ENCODE data around the gene STX1A. TPM values are rescaled to one million over a fixed set of nuclear protein-coding genes. Genes with fewer than 3 reads are reported as not detected.

The STX1A gene
- polyA plus RNA-seq, 2 of the 4 experiments (the other 2 are of a cell fraction): 49.2 to 81.7 TPM

DNA sequence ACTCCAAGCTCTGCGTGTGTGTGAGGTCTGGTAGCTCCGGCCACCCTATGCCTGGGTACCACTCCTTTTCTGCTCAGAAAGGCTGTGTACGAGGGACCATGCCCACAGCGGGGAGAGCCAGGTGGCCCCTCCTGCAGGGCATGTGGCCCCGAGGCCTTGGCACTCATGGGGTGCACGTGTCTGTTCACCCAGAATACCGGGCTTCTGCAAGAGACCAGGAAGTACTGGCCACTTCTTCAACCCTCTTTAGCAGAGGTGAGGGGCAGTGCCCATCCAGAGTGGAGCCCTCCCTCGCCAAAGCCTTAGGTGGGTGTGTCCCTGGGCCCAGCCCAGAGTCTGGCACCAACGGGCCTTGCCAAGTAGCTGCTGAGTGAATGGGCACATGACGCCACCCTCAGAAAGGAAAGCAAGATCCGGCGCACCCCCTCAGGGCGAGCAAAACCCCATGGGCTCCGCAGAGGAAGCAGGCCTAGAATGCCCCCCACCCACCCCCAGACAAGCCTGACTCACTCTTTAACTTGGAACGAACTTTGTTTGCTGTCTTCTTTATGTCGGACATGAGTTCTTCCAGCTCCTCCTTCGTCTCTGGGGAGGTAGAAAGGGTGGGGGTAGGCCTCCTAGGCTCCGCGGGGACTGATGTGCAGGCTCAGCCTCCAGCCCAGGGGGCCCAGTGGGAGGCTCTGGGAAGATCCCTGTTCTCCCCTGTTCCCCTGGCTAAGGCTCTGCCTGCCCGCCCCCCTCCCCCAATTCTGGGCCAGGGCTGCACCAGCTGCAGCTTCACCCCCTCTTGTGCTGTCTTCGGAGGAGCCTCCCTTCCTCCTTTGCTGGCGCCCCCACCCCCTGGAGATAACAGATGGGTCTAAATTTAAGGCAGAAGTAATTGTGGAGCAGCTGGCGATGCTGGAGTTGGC is 14.6 kb downstream of the STX1A start (continued):
- TF ChIP-seq CHD4 (IDR thresholded peaks at IDR 0.05; ENCODE audit: borderline replicate concordance) (no peak), HOXA7 (CRISPR knock-in tag; IDR thresholded peaks at IDR 0.05) (0 out of 2 replicates have a peak, but pooled peaks have one; percentile 25), EHMT2 (IDR thresholded peaks at IDR 0.05; ENCODE audit: low read depth) (no peak), NPAS2 (CRISPR knock-in tag; IDR thresholded peaks at IDR 0.05; ENCODE audit: borderline replicate concordance) (no peak), JUN (IDR thresholded peaks at IDR 0.05) (peak; percentile 96 to 97), MAFK (IDR thresholded peaks at IDR 0.05; ENCODE audit: partially characterized antibody) (no peak), EHF (CRISPR knock-in tag; IDR thresholded peaks at IDR 0.05) (peak; percentile 77; the same call in 1 of the 2 replicates), ZNF302 (CRISPR knock-in tag; IDR thresholded peaks at IDR 0.05) (peak; percentile 84; the same call in 1 of the 2 replicates)
- TF ChIP-seq, protein P1, sequence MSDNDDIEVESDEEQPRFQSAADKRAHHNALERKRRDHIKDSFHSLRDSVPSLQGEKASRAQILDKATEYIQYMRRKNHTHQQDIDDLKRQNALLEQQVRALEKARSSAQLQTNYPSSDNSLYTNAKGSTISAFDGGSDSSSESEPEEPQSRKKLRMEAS (IDR thresholded peaks at IDR 0.05): peak; percentile 93
- TF ChIP-seq, protein P2, sequence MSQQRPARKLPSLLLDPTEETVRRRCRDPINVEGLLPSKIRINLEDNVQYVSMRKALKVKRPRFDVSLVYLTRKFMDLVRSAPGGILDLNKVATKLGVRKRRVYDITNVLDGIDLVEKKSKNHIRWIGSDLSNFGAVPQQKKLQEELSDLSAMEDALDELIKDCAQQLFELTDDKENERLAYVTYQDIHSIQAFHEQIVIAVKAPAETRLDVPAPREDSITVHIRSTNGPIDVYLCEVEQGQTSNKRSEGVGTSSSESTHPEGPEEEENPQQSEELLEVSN (IDR thresholded peaks at IDR 0.05; ENCODE audit: borderline replicate concordance, low read depth): peak; percentile 81
- TF ChIP-seq, protein P3, sequence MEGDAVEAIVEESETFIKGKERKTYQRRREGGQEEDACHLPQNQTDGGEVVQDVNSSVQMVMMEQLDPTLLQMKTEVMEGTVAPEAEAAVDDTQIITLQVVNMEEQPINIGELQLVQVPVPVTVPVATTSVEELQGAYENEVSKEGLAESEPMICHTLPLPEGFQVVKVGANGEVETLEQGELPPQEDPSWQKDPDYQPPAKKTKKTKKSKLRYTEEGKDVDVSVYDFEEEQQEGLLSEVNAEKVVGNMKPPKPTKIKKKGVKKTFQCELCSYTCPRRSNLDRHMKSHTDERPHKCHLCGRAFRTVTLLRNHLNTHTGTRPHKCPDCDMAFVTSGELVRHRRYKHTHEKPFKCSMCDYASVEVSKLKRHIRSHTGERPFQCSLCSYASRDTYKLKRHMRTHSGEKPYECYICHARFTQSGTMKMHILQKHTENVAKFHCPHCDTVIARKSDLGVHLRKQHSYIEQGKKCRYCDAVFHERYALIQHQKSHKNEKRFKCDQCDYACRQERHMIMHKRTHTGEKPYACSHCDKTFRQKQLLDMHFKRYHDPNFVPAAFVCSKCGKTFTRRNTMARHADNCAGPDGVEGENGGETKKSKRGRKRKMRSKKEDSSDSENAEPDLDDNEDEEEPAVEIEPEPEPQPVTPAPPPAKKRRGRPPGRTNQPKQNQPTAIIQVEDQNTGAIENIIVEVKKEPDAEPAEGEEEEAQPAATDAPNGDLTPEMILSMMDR (IDR thresholded peaks at IDR 0.05): no peak
- TF ChIP-seq, protein P4, sequence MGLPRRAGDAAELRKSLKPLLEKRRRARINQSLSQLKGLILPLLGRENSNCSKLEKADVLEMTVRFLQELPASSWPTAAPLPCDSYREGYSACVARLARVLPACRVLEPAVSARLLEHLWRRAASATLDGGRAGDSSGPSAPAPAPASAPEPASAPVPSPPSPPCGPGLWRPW (IDR thresholded peaks at IDR 0.05): peak; percentile 22; the same call in 1 of the 2 replicates
- TF ChIP-seq, protein P5, sequence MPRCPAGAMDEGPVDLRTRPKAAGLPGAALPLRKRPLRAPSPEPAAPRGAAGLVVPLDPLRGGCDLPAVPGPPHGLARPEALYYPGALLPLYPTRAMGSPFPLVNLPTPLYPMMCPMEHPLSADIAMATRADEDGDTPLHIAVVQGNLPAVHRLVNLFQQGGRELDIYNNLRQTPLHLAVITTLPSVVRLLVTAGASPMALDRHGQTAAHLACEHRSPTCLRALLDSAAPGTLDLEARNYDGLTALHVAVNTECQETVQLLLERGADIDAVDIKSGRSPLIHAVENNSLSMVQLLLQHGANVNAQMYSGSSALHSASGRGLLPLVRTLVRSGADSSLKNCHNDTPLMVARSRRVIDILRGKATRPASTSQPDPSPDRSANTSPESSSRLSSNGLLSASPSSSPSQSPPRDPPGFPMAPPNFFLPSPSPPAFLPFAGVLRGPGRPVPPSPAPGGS (IDR thresholded peaks at IDR 0.05): peak; percentile 81; the same call in 1 of the 3 replicates

DNA sequence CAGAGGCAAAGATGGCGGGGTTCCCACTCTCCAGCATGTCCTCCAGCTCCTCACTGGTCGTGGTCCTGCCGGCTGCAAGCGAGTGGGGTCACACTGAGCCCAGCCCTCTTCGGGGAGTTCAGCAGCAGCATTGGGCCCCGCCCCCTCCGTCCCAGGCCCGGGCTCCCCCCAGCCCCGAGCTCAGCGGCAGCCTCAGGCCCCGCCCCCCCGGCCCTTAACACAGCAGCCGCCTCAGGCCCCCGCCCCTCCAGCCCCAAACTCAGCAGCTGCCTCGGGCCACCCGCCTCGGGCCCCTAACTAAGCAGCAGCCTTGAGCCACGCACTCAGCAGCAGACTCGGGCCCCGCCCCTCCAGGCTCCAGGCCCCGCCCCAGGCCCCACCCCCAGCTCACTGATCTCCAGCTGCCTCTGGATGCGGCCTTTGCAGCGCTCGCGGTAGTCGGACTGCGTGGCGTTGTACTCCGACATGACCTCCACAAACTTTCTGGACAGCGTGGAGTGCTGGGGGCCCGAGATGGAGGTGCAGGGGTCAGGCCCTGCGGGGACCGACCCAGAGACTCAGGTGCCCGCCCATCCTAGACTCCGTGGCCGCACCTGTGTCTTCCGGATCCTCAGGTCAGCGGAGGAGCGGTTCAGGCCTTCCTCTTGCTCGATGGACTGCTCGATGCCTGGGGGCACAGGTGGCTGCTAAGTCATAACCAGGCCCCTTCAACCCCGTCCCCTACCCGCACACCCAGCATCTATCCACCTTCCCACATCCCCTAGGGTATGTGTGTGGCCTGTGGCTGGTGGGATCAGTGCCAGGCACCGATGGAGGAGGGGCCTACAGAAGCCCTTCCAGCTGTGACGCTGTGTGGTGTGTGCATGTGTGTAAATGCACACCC is 15.5 kb downstream of the STX1A start:
- DNase-seq (ENCODE audit: low read depth in 1 of 2, low spot score in 1 of 2) (peak; percentile 74 to 84), FAIRE-seq (no peak), ATAC-seq (peak; percentile 8 to 30)
- 21% methylated on average over 10 of the region's 45 CpGs for WGBS (ENCODE audit: missing lambda C conversion rate)
- H3K27ac ChIP-seq: peak overlapping the region; percentile 99 to 100
- no peaks in the 10 kb centered on the region for H3K9me3 ChIP-seq
- ChIA-PET POLR2A (interaction anchor here (0.8 to 5.0 kb wide), 8 partner anchors 12 to 182 kb away, joined by 4 to 135 read pairs (median 6); partner anchors contain the start of genes BAZ1B, BUD23, DNAJC30 and MLXIPL), CTCF (interaction anchor here (0.8 to 10.0 kb wide), 14 partner anchors 7 to 117 kb away, joined by 3 to 105 read pairs (median 8); partner anchors contain the start of genes STX1A and VPS37D)
- H3K4me2 ChIP-seq: peak overlapping the region; percentile 90
- peaks cover 94% of the 10 kb centered on the region for H3K4me1 ChIP-seq
- H3K4me3 ChIP-seq: peak overlapping the region; percentile 35
- TF ChIP-seq, protein P6, sequence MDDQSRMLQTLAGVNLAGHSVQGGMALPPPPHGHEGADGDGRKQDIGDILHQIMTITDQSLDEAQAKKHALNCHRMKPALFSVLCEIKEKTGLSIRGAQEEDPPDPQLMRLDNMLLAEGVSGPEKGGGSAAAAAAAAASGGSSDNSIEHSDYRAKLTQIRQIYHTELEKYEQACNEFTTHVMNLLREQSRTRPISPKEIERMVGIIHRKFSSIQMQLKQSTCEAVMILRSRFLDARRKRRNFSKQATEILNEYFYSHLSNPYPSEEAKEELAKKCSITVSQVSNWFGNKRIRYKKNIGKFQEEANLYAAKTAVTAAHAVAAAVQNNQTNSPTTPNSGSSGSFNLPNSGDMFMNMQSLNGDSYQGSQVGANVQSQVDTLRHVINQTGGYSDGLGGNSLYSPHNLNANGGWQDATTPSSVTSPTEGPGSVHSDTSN (IDR thresholded peaks at IDR 0.05): no peak
- TF ChIP-seq, protein P7, sequence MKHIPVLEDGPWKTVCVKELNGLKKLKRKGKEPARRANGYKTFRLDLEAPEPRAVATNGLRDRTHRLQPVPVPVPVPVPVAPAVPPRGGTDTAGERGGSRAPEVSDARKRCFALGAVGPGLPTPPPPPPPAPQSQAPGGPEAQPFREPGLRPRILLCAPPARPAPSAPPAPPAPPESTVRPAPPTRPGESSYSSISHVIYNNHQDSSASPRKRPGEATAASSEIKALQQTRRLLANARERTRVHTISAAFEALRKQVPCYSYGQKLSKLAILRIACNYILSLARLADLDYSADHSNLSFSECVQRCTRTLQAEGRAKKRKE (CRISPR knock-in tag; IDR thresholded peaks at IDR 0.05; ENCODE audit: low read depth): no peak
- TF ChIP-seq HDAC2 (IDR thresholded peaks at IDR 0.05): 0 out of 2 replicates have a peak, but pooled peaks have one; percentile 11
- no peak for TF ChIP-seq EP300 (IDR thresholded peaks at IDR 0.05)
- TF ChIP-seq TP53 (CRISPR knock-in tag; IDR thresholded peaks at IDR 0.05): 0 out of 2 replicates have a peak, but pooled peaks have one; percentile 17
- TF ChIP-seq JUN (IDR thresholded peaks at IDR 0.05): no peak; a peak in 1 of 5 replicates
- no peak for TF ChIP-seq ZSCAN20 (CRISPR knock-in tag; IDR thresholded peaks at IDR 0.05)
- TF ChIP-seq HEYL (CRISPR knock-in tag; IDR thresholded peaks at IDR 0.05): no peak
- no peak for TF ChIP-seq EHMT2 (IDR thresholded peaks at IDR 0.05; ENCODE audit: low read depth)
- TF ChIP-seq HOXB13 (CRISPR knock-in tag; IDR thresholded peaks at IDR 0.05; ENCODE audit: low read depth): no peak
- TF ChIP-seq RNF2 (IDR thresholded peaks at IDR 0.05; ENCODE audit: borderline replicate concordance, low read depth): peak; percentile 81; the same call in 1 of the 2 replicates
- TF ChIP-seq FOSL2 (IDR thresholded peaks at IDR 0.05): no peak
- no peak for TF ChIP-seq FOSL2 (CRISPR knock-in tag; IDR thresholded peaks at IDR 0.05)
- no peak for TF ChIP-seq ZC3H11A (IDR thresholded peaks at IDR 0.05)
- TF ChIP-seq BHLHE40 (IDR thresholded peaks at IDR 0.05; ENCODE audit: low read depth, low read length): no peak
- TF ChIP-seq, protein P8, sequence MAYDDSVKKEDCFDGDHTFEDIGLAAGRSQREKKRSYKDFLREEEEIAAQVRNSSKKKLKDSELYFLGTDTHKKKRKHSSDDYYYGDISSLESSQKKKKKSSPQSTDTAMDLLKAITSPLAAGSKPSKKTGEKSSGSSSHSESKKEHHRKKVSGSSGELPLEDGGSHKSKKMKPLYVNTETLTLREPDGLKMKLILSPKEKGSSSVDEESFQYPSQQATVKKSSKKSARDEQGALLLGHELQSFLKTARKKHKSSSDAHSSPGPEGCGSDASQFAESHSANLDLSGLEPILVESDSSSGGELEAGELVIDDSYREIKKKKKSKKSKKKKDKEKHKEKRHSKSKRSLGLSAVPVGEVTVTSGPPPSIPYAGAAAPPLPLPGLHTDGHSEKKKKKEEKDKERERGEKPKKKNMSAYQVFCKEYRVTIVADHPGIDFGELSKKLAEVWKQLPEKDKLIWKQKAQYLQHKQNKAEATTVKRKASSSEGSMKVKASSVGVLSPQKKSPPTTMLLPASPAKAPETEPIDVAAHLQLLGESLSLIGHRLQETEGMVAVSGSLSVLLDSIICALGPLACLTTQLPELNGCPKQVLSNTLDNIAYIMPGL (CRISPR knock-in tag; IDR thresholded peaks at IDR 0.05; ENCODE audit: borderline replicate concordance): no peak

All from A549 (cell line).